Heart left ventricle (tissue), 16 donors: ENCODE data around the gene TEAD1. TPM values are rescaled to one million over a fixed set of nuclear protein-coding genes. Genes with fewer than 3 reads are reported as not detected.

Experiments used
- ATAC-seq, 4 donors: fragments of 200-7000 bp; cut with Tn5 transposase; one replicate each; pipeline ENCODE4 v1.9.1; 2020 to 2022; ENCODE audit warnings: moderate library complexity in 4 of 4, mild to moderate bottlenecking in 3 of 4, moderate number of reproducible peaks in 1 of 4
- DNase-seq, 5 donors: peaks; one replicate each; pipeline ENCODE4 v3.0.0-alpha.2; 2020
- H3K27ac ChIP-seq, 12 donors: fragments of 200-600 bp; sonication (generic) in 4 of 12; one replicate each; pipeline versions ENCODE4 v1.5.0 to v1.8.0; 2016 to 2022; ENCODE audit warnings: mild to moderate bottlenecking in 2 of 12
- H3K27me3 ChIP-seq, 9 donors: fragments of 200-600 bp; sonication (generic) in 2 of 9; one replicate each; pipeline versions ENCODE4 v1.5.1 to v1.8.0; 2016 to 2022; ENCODE audit warnings: mild to moderate bottlenecking in 3 of 9
- H3K36me3 ChIP-seq, 9 donors: fragments of 200-600 bp; sonication (generic) in 2 of 9; one replicate each; pipeline versions ENCODE4 v1.5.0 to v1.8.0; 2018 to 2022; ENCODE audit warnings: mild to moderate bottlenecking in 2 of 9
- H3K4me1 ChIP-seq, 12 donors: fragments of 200-600 bp; sonication (generic) in 4 of 12; one replicate each; pipeline versions ENCODE4 v1.5.0 to v1.8.0; 2016 to 2022; ENCODE audit warnings: mild to moderate bottlenecking in 3 of 12
- H3K4me3 ChIP-seq, 12 donors: fragments of 200-600 bp; sonication (generic) in 4 of 12; one replicate each; pipeline versions ENCODE4 v1.5.0 to v1.8.0; 2017 to 2022; ENCODE audit warnings: mild to moderate bottlenecking in 9 of 12, moderate library complexity in 4 of 12
- H3K9me3 ChIP-seq, 12 donors: fragments of 200-600 bp; sonication (generic) in 4 of 12; one replicate each; pipeline versions ENCODE4 v1.5.0 to v1.8.0; 2016 to 2022; ENCODE audit warnings: mild to moderate bottlenecking in 1 of 12
- CTCF ChIP-seq, 12 donors: fragments of 200-600 bp; sonication (generic) in 4 of 12; IDR thresholded peaks; one replicate each; pipeline versions ENCODE4 v1.5.0 to v1.8.0; 2018 to 2022; ENCODE audit warnings: antibody characterized with exemption in 12 of 12, mild to moderate bottlenecking in 5 of 12
- POLR2A ChIP-seq, 2 donors: fragments of 450-650 bp; IDR thresholded peaks; one replicate each; pipeline ENCODE4 v1.6.1; 2017; ENCODE audit warnings: antibody characterized with exemption in 2 of 2, mild to moderate bottlenecking in 2 of 2, moderate library complexity in 2 of 2
- WGBS, 4 donors: extraction: QIAGEN DNeasy Blood & Tissue Kit in 2 of 4; methylation state at CpG; one replicate each; pipeline versions ENCODE4 v1.1.5 to v1.1.7; 2013 to 2018; 5-methylcytosine and 5-hydroxymethylcytosine counted together
- intact Hi-C, 10 donors: fragments of 100-400 bp; cut with DNase I; formaldehyde crosslinking; loops; one replicate each; pipeline versions ENCODE4 v1.11.1 to v1.14.2; 2022
- polyA plus RNA-seq, 2 donors: library from polyadenylated mRNA; stranded (reverse); fragments of 200-250 nt; gene quantifications; one replicate each; pipeline ENCODE4 v1.2.3, GENCODE V29; 2013
- total RNA-seq, 9 donors: library from RNA; depleted of rRNA in 2 of 9; stranded (reverse); fragments of >200 nt in 2 of 9; fragmentation: NEBNext Ultra II Directional in 3 of 9; extraction: Animal tissue kit (Norgen Biotek cat#: 25700) in 3 of 9; gene quantifications; one replicate each; pipeline versions ENCODE4 v1.1.0 to v1.2.4, GENCODE V29; 2016 to 2023
- donor health status: ischemic (EF 13 %, LVEDD 7.1; RV severe dilation, severe dysfunction).
- donor health status: healthy with polysubstance abuse.
- donor health status: DM: no; HTN: yes; CAD: no.
- donor health status: DM: no; HTN: no; CAD: no.
- donor health status: ischemic (EF 25% LVEDD 6.9; RV normal size, moderate dysfunction).
- donor health status: ischemic (EF 25% LVEDD 5.7; RV mildly dilated, moderate dysfunction).
- donor health status: healthy.
- donor health status: DM: yes; HTN: yes; CAD: no.
- donor health status: ischemic (EF 35%, LVEDD 5.7; RV mildly dilated, moderate dysfunction).
- donor health status: nonischemic (EF 11% LVEDD 7.7; RV severe dilation, severe dysfunction).
- donor health status: DM: yes; HTN: yes; CAD: no.
- donor health status: PGD.
- donor health status: ischemic (EF 29% LVEDD 5.4; RV normal size, mild dysfunction).
- donor health status: nonischemic (EF 23%, LVEDD 6.1; RV moderate dilation, normal function).

Gene TEAD1
- total and polyA plus RNA-seq, 11 donors: 14.4 to 161 (median 113) TPM

- TF ChIP-seq CTCF (IDR thresholded peaks at IDR 0.05) (no peak), POLR2A (IDR thresholded peaks at IDR 0.05) (no peak)
- no peak overlapping the region for H3K27ac ChIP-seq
- H3K4me3 ChIP-seq: no peak overlapping the region
- peaks cover 0 to 71% (median 31%) of the 10 kb centered on the region in 9 donors for H3K36me3 ChIP-seq
- intact Hi-C loops: loop anchor here in 1 of 10 donors (2.0 kb wide), 1 partner anchor 19 kb away; no protein-coding TSS in a partner anchor
- WGBS, 4 donors: 73 to 93% (median 90%) methylated on average over 2 of the region's 2 CpGs
- no peak for DNase-seq
- ATAC-seq: no peak
- H3K4me1 ChIP-seq: no peaks in the 10 kb centered on the region
- H3K27me3 ChIP-seq: no peaks in the 10 kb centered on the region
- H3K9me3 ChIP-seq: no peaks in the 10 kb centered on the region
These were observed 262.0 kb downstream of the TEAD1 start for GRCh38 chr11:12936200-12936599.

GRCh38 chr11:12938590-12939247, 264.5 kb downstream of the TEAD1 start:
- no peak for TF ChIP-seq CTCF (IDR thresholded peaks at IDR 0.05)
- TF ChIP-seq POLR2A (IDR thresholded peaks at IDR 0.05): no peak
- ATAC-seq: no peak
- H3K4me3 ChIP-seq: no peak overlapping the region
- intact Hi-C loops: no loop called here
- DNase-seq: no peak
- peaks cover 0 to 79% (median 46%) of the 10 kb centered on the region in 9 donors for H3K36me3 ChIP-seq
- WGBS, 4 donors: 84 to 90% (median 89%) methylated on average over 1 of the region's 1 CpG
- H3K9me3 ChIP-seq: no peaks in the 10 kb centered on the region
- no peaks in the 10 kb centered on the region for H3K27me3 ChIP-seq
- H3K4me1 ChIP-seq: no peaks in the 10 kb centered on the region
- no peak overlapping the region for H3K27ac ChIP-seq

GRCh38 chr11:12941671-12942070, 267.4 kb downstream of the TEAD1 start:
- no peak for ATAC-seq
- H3K4me3 ChIP-seq: no peak overlapping the region
- no peak overlapping the region for H3K27ac ChIP-seq
- no peak for DNase-seq
- 96 to 99% (median 97%) methylated on average over 4 of the region's 4 CpGs for WGBS, 4 donors
- H3K36me3 ChIP-seq: peaks cover 0 to 68% (median 45%) of the 10 kb centered on the region in 9 donors
- TF ChIP-seq CTCF (IDR thresholded peaks at IDR 0.05) (no peak), POLR2A (IDR thresholded peaks at IDR 0.05) (no peak)
- intact Hi-C loops: no loop called here
- H3K27me3 ChIP-seq: no peaks in the 10 kb centered on the region
- no peaks in the 10 kb centered on the region for H3K4me1 ChIP-seq
- peaks cover 0 to 6% (median 0%) of the 10 kb centered on the region in 12 donors for H3K9me3 ChIP-seq

GRCh38 chr11:12942157-12942556, 267.9 kb downstream of the TEAD1 start:
- no peak for ATAC-seq
- intact Hi-C loops: no loop called here
- WGBS, 4 donors: 94 to 96% (median 95%) methylated on average over 11 of the region's 11 CpGs
- H3K9me3 ChIP-seq: peaks cover 0 to 10% (median 0%) of the 10 kb centered on the region in 12 donors
- no peaks in the 10 kb centered on the region for H3K4me1 ChIP-seq
- no peak overlapping the region for H3K4me3 ChIP-seq
- no peaks in the 10 kb centered on the region for H3K27me3 ChIP-seq
- H3K36me3 ChIP-seq: peaks cover 0 to 64% (median 40%) of the 10 kb centered on the region in 9 donors
- no peak overlapping the region for H3K27ac ChIP-seq
- no peak for DNase-seq
- TF ChIP-seq POLR2A (IDR thresholded peaks at IDR 0.05) (no peak), CTCF (IDR thresholded peaks at IDR 0.05) (no peak)
